ENCODE data around the gene CALD1. TPM values are rescaled to one million over a fixed set of nuclear protein-coding genes. Genes with fewer than 3 reads are reported as not detected.

The CALD1 gene
- total RNA-seq, 1 experiment from 2014 or later = 147 TPM

DNA sequence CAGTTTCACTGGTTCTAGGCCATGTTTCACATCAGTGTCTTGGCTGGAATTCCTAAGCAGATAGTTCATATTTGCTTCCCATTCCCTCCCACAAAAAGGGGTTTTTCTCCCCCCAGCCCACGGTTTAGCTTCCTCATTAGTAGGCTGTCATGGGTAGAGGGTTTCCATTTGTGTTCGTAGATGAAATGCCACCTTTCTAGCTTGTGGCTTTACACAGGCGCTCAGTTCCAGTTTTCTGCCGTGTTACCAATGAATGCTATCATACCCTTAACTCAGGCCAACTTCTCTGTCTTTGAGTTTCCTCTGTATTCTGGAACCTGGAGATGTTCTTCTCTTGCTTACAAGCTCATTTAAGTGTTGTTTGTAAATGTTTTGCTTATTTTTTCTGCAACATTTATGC is 26.8 kb downstream of the CALD1 start:
- ChIA-PET CTCF (no interaction called here), POLR2A (no interaction called here)
- no peak overlapping the region; the same call in 1 of the 2 replicates for H3K27ac Mint-ChIP-seq

More for the DNA sequence above, 26.8 kb downstream of the CALD1 start:
- peaks cover 27% of the 10 kb centered on the region for H3K9me3 Mint-ChIP-seq
- H3K4me3 Mint-ChIP-seq = no peak overlapping the region
- ATAC-seq (no peak), DNase-seq (ENCODE audit: low spot score) (no peak)
- peaks cover 35% of the 10 kb centered on the region for H3K4me1 Mint-ChIP-seq
- no peaks in the 10 kb centered on the region for H3K27me3 Mint-ChIP-seq (ENCODE audit: low read depth)
- H3K36me3 Mint-ChIP-seq = peaks cover 34% of the 10 kb centered on the region
- TF ChIP-seq, protein P1, sequence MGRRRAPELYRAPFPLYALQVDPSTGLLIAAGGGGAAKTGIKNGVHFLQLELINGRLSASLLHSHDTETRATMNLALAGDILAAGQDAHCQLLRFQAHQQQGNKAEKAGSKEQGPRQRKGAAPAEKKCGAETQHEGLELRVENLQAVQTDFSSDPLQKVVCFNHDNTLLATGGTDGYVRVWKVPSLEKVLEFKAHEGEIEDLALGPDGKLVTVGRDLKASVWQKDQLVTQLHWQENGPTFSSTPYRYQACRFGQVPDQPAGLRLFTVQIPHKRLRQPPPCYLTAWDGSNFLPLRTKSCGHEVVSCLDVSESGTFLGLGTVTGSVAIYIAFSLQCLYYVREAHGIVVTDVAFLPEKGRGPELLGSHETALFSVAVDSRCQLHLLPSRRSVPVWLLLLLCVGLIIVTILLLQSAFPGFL (CRISPR knock-in tag; IDR thresholded peaks at IDR 0.05; ENCODE audit: borderline replicate concordance) = no peak
- TF ChIP-seq, protein P2, sequence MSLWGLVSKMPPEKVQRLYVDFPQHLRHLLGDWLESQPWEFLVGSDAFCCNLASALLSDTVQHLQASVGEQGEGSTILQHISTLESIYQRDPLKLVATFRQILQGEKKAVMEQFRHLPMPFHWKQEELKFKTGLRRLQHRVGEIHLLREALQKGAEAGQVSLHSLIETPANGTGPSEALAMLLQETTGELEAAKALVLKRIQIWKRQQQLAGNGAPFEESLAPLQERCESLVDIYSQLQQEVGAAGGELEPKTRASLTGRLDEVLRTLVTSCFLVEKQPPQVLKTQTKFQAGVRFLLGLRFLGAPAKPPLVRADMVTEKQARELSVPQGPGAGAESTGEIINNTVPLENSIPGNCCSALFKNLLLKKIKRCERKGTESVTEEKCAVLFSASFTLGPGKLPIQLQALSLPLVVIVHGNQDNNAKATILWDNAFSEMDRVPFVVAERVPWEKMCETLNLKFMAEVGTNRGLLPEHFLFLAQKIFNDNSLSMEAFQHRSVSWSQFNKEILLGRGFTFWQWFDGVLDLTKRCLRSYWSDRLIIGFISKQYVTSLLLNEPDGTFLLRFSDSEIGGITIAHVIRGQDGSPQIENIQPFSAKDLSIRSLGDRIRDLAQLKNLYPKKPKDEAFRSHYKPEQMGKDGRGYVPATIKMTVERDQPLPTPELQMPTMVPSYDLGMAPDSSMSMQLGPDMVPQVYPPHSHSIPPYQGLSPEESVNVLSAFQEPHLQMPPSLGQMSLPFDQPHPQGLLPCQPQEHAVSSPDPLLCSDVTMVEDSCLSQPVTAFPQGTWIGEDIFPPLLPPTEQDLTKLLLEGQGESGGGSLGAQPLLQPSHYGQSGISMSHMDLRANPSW (CRISPR knock-in tag; conservative IDR thresholded peaks at IDR 0.05; ENCODE audit: low read depth) = no peak
- TF ChIP-seq, protein P3, sequence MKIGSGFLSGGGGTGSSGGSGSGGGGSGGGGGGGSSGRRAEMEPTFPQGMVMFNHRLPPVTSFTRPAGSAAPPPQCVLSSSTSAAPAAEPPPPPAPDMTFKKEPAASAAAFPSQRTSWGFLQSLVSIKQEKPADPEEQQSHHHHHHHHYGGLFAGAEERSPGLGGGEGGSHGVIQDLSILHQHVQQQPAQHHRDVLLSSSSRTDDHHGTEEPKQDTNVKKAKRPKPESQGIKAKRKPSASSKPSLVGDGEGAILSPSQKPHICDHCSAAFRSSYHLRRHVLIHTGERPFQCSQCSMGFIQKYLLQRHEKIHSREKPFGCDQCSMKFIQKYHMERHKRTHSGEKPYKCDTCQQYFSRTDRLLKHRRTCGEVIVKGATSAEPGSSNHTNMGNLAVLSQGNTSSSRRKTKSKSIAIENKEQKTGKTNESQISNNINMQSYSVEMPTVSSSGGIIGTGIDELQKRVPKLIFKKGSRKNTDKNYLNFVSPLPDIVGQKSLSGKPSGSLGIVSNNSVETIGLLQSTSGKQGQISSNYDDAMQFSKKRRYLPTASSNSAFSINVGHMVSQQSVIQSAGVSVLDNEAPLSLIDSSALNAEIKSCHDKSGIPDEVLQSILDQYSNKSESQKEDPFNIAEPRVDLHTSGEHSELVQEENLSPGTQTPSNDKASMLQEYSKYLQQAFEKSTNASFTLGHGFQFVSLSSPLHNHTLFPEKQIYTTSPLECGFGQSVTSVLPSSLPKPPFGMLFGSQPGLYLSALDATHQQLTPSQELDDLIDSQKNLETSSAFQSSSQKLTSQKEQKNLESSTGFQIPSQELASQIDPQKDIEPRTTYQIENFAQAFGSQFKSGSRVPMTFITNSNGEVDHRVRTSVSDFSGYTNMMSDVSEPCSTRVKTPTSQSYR (CRISPR knock-in tag; IDR thresholded peaks at IDR 0.05) = no peak
- TF ChIP-seq CBFB (CRISPR knock-in tag; IDR thresholded peaks at IDR 0.05; ENCODE audit: low read depth) = no peak
- TF ChIP-seq, protein P4, sequence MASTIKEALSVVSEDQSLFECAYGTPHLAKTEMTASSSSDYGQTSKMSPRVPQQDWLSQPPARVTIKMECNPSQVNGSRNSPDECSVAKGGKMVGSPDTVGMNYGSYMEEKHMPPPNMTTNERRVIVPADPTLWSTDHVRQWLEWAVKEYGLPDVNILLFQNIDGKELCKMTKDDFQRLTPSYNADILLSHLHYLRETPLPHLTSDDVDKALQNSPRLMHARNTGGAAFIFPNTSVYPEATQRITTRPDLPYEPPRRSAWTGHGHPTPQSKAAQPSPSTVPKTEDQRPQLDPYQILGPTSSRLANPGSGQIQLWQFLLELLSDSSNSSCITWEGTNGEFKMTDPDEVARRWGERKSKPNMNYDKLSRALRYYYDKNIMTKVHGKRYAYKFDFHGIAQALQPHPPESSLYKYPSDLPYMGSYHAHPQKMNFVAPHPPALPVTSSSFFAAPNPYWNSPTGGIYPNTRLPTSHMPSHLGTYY (CRISPR knock-in tag; IDR thresholded peaks at IDR 0.05) = no peak
- TF ChIP-seq ZNF121 (CRISPR knock-in tag; IDR thresholded peaks at IDR 0.05) = no peak
- TF ChIP-seq ZBTB21 (CRISPR knock-in tag; IDR thresholded peaks at IDR 0.05; ENCODE audit: borderline replicate concordance) = no peak
- TF ChIP-seq, protein P5, sequence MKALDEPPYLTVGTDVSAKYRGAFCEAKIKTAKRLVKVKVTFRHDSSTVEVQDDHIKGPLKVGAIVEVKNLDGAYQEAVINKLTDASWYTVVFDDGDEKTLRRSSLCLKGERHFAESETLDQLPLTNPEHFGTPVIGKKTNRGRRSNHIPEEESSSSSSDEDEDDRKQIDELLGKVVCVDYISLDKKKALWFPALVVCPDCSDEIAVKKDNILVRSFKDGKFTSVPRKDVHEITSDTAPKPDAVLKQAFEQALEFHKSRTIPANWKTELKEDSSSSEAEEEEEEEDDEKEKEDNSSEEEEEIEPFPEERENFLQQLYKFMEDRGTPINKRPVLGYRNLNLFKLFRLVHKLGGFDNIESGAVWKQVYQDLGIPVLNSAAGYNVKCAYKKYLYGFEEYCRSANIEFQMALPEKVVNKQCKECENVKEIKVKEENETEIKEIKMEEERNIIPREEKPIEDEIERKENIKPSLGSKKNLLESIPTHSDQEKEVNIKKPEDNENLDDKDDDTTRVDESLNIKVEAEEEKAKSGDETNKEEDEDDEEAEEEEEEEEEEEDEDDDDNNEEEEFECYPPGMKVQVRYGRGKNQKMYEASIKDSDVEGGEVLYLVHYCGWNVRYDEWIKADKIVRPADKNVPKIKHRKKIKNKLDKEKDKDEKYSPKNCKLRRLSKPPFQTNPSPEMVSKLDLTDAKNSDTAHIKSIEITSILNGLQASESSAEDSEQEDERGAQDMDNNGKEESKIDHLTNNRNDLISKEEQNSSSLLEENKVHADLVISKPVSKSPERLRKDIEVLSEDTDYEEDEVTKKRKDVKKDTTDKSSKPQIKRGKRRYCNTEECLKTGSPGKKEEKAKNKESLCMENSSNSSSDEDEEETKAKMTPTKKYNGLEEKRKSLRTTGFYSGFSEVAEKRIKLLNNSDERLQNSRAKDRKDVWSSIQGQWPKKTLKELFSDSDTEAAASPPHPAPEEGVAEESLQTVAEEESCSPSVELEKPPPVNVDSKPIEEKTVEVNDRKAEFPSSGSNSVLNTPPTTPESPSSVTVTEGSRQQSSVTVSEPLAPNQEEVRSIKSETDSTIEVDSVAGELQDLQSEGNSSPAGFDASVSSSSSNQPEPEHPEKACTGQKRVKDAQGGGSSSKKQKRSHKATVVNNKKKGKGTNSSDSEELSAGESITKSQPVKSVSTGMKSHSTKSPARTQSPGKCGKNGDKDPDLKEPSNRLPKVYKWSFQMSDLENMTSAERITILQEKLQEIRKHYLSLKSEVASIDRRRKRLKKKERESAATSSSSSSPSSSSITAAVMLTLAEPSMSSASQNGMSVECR (CRISPR knock-in tag; IDR thresholded peaks at IDR 0.05; ENCODE audit: borderline replicate concordance) = no peak
- TF ChIP-seq MXD4 (CRISPR knock-in tag; IDR thresholded peaks at IDR 0.05; ENCODE audit: borderline replicate concordance) = no peak
- TF ChIP-seq HMGA2 (CRISPR knock-in tag; IDR thresholded peaks at IDR 0.05) = no peak
- no peak for TF ChIP-seq SOX15 (CRISPR knock-in tag; IDR thresholded peaks at IDR 0.05)
- TF ChIP-seq, protein P6, sequence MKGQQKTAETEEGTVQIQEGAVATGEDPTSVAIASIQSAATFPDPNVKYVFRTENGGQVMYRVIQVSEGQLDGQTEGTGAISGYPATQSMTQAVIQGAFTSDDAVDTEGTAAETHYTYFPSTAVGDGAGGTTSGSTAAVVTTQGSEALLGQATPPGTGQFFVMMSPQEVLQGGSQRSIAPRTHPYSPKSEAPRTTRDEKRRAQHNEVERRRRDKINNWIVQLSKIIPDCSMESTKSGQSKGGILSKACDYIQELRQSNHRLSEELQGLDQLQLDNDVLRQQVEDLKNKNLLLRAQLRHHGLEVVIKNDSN (CRISPR knock-in tag; IDR thresholded peaks at IDR 0.05) = no peak
- TF ChIP-seq FOXK1 (CRISPR knock-in tag; IDR thresholded peaks at IDR 0.05) = no peak
- no peak for TF ChIP-seq ZNF138 (CRISPR knock-in tag; conservative IDR thresholded peaks at IDR 0.05)
- TF ChIP-seq, protein P7, sequence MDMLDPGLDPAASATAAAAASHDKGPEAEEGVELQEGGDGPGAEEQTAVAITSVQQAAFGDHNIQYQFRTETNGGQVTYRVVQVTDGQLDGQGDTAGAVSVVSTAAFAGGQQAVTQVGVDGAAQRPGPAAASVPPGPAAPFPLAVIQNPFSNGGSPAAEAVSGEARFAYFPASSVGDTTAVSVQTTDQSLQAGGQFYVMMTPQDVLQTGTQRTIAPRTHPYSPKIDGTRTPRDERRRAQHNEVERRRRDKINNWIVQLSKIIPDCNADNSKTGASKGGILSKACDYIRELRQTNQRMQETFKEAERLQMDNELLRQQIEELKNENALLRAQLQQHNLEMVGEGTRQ (CRISPR knock-in tag; IDR thresholded peaks at IDR 0.05) = no peak
- TF ChIP-seq OVOL2 (CRISPR knock-in tag; IDR thresholded peaks at IDR 0.05; ENCODE audit: borderline replicate concordance) = no peak
- no peak for TF ChIP-seq RELA (CRISPR knock-in tag; IDR thresholded peaks at IDR 0.05; ENCODE audit: borderline replicate concordance)
- no peak for TF ChIP-seq ZNF232 (CRISPR knock-in tag; IDR thresholded peaks at IDR 0.05)
- TF ChIP-seq NR2C2 (CRISPR knock-in tag; IDR thresholded peaks at IDR 0.05) = no peak

Measured in WTC11 (cell line).